GM12875 (cell line): ENCODE measurements around the gene KCNA10.

Experiments used
- H3K4me3 ChIP-seq: one replicate; pipeline ENCODE4 v1.5.1; 2011; ENCODE audit warnings: low read depth, low read length, control low read depth
- CTCF ChIP-seq: IDR thresholded peaks from 2 replicates; pipeline ENCODE4 v1.5.1; 2011; ENCODE audit warnings: low read depth, mild to moderate bottlenecking, control low read depth, inconsistent platforms, low read length, moderate library complexity, borderline replicate concordance; ENCODE audit not compliant: insufficient read depth

KCNA10 gene

GRCh38 chr1:110556471-110556807 lies 37.5 kb upstream of the KCNA10 start:
- TF ChIP-seq CTCF: no peak
- H3K4me3 ChIP-seq: no peak overlapping the region

GRCh38 chr1:110555807-110556470 lies 37.0 kb upstream of the KCNA10 start:
- TF ChIP-seq CTCF: no peak
- no peak overlapping the region for H3K4me3 ChIP-seq

- TF ChIP-seq CTCF: peak; percentile 83
- H3K4me3 ChIP-seq: no peak overlapping the region
Measured at GRCh38 chr1:110554871-110555801, 36.2 kb upstream of the KCNA10 start.

- TF ChIP-seq CTCF: no peak
- no peak overlapping the region for H3K4me3 ChIP-seq
Measured at GRCh38 chr1:110551278-110551809, 32.4 kb upstream of the KCNA10 start.

GRCh38 chr1:110549831-110550230 lies 30.9 kb upstream of the KCNA10 start:
- no peak overlapping the region for H3K4me3 ChIP-seq
- no peak for TF ChIP-seq CTCF

- no peak overlapping the region for H3K4me3 ChIP-seq
- TF ChIP-seq CTCF: peak; percentile 61
Measured at GRCh38 chr1:110548381-110548780, 29.4 kb upstream of the KCNA10 start.

GRCh38 chr1:110547017-110547416 lies 28.0 kb upstream of the KCNA10 start:
- no peak overlapping the region for H3K4me3 ChIP-seq
- no peak for TF ChIP-seq CTCF
